H7 (cell line): ENCODE measurements around the gene LIMCH1. TPM values are rescaled to one million over a fixed set of nuclear protein-coding genes. Genes with fewer than 3 reads are reported as not detected.
"Not testable (repeated sequence)": the region's sequence is repeated elsewhere in the genome, so short reads cannot be mapped to it uniquely, and the experiment has no call there.

Experiments
- DNase-seq: peaks from one replicate; pipeline ENCODE4 v3.0.0; 2012
- H3K27me3 ChIP-seq: 2 replicates; pipeline ENCODE4 v1.6.0; 2011; ENCODE audit warnings: mild to moderate bottlenecking, low read length; ENCODE audit not compliant: control insufficient read depth, insufficient read depth
- H3K36me3 ChIP-seq: replicated peaks from 2 replicates; pipeline ENCODE4 v1.5.1; 2011; ENCODE audit warnings: low read length; ENCODE audit not compliant: control insufficient read depth, insufficient read depth
- H3K4me3 ChIP-seq: 2 replicates; pipeline ENCODE4 v1.5.1; 2011; ENCODE audit warnings: low read depth, mild to moderate bottlenecking, control low read depth, low read length, moderate library complexity; ENCODE audit not compliant: insufficient read depth
- total RNA-seq: library from RNA; depleted of rRNA; stranded (reverse); fragments of >200 nt; shearing (Covaris generic); gene quantifications from 2 replicates; pipeline ENCODE4 v1.2.3, GENCODE V29; 2014

Gene LIMCH1
- total RNA-seq, 1 experiment from 2014 or later: 0.76 TPM

DNA sequence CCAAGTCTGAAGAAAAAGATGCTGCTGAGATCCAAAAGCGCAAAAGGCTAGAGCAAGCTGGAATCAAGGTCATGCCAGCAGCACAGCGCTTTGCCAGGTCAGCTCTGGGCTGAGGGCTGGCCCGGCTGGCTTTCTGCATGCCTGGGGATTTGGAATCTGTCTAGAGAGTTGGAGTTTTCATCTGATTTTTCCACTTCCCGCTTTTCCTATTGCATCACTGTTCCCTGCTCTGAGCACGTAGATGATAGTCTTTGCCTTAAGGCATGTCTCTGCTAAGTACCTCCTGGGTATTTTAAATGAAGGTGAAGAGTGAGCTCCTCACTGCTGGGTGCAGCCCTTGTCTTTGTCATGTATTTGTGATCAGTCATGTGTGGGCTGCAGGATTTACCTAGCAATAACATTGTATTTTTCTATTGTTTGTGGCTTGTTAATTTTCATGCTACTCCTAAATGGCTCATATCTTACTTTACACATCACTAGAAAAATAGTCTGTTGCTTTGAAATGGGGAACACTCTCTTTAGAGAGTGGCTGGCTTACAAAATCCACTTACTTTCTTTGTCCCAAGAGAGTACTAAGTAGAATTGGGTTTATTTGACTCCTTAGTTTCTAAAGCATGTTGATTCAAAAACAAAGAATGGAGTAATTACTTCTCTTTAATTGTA is 82.8 kb downstream of the LIMCH1 start:
- peak; percentile 32 for DNase-seq
- no peak overlapping the region for H3K4me3 ChIP-seq
- no peaks in the 10 kb centered on the region; the same call in 1 of the 2 replicates for H3K27me3 ChIP-seq
- H3K36me3 ChIP-seq: no peaks in the 10 kb centered on the region

DNA sequence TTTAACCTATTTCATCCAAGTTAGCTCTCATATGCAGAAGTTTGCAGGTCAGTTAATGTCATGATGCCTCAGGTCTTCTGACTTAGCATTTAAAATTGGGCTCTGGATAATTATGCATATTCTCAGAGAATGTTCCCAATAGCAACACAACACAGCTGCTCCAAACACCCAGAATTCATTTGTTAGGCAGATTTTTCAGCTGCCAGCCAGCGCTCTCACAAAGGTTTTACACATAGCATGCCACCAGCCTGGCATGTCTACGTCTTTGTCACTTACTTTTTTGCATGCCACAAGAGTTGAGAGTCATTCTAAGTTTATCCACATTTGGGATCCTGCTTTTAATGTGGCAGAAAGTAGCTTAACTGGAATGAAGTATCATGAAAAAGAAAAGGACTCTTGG is 84.8 kb downstream of the LIMCH1 start:
- H3K4me3 ChIP-seq: no peak overlapping the region
- DNase-seq: no peak
- no peaks in the 10 kb centered on the region for H3K36me3 ChIP-seq
- H3K27me3 ChIP-seq: no peaks in the 10 kb centered on the region; the same call in 1 of the 2 replicates

DNA sequence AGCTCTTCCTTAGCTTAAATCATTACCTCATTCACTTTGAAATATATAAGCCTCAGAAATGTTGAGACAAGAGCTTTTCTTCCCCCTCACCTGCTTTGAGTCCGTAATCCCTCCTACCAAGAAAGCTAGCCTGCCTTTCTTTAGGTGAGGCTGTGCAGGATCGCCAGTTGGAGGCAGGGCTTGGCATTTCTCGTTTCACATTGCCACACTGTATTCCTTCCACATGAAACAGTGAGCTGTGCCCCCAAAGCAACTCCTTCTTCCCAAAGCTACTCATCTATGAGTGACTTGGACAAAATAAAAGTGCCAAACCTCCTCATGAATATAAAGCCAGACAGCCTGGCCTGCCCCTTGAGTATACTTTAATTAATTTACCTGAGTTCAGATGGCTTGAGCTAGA is 86.8 kb downstream of the LIMCH1 start:
- H3K4me3 ChIP-seq: no peak overlapping the region
- no peak for DNase-seq
- H3K27me3 ChIP-seq: no peaks in the 10 kb centered on the region; the same call in 1 of the 2 replicates
- H3K36me3 ChIP-seq: no peaks in the 10 kb centered on the region

GRCh38 chr4:41625531-41625930 is 87.6 kb downstream of the LIMCH1 start:
- Histone ChIP-seq H3K36me3 (no peaks in the 10 kb centered on the region), H3K27me3 (no peaks in the 10 kb centered on the region), H3K4me3 (no peak overlapping the region)
- no peak for DNase-seq

- Histone ChIP-seq H3K36me3 (no peaks in the 10 kb centered on the region), H3K4me3 (no peak overlapping the region), H3K27me3 (no peaks in the 10 kb centered on the region)
- DNase-seq: no peak
Observed at GRCh38 chr4:41628936-41629335, 91.0 kb downstream of the LIMCH1 start.

DNA sequence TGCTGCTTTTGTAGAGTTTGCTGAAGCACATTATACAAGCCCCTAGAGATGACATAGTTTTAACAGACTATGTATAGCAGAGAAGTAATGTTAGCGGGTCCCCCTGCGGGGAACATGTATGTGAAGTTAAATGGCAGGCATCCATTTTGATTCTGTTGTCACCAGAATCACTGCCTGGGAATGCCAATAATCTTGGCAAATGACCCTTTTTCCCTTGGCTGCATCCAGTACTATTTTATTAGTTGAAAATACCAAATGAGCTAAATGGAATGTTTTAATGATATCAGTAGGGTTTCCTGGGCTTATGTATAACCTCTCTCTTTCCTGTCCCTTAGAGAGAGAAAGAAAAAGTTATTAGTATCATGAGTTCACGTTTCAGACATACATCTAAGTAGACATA is 93.6 kb downstream of the LIMCH1 start:
- Histone ChIP-seq H3K27me3 (no peaks in the 10 kb centered on the region), H3K4me3 (no peak overlapping the region), H3K36me3 (no peaks in the 10 kb centered on the region)
- DNase-seq: no peak

- Histone ChIP-seq H3K4me3 (no peak overlapping the region), H3K36me3 (no peaks in the 10 kb centered on the region), H3K27me3 (no peaks in the 10 kb centered on the region)
- no peak for DNase-seq
Observed at GRCh38 chr4:41632481-41633073, 94.6 kb downstream of the LIMCH1 start.

- Histone ChIP-seq H3K36me3 (no peaks in the 10 kb centered on the region), H3K4me3 (no peak overlapping the region), H3K27me3 (no peaks in the 10 kb centered on the region)
- no peak for DNase-seq
Observed at GRCh38 chr4:41633321-41633720, 95.4 kb downstream of the LIMCH1 start.

DNA sequence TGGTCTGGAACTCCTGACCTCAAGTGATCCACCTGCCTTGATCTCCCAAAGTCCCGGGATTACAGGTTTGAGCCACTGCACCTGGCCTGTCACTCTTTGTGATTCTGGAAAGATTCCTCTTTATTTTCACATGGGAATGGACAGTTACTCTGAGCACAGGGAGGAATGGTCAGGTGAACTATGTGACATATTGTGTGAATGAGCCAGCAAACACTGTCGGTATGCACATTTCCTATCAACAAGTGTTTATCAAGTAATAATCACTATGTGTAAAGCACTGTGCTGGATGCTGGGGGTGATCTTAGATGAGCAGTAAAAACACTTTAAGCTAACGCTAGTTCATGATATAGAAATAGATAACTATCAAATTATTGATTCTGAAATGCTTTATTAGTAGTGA is 97.5 kb downstream of the LIMCH1 start:
- no peaks in the 10 kb centered on the region for H3K36me3 ChIP-seq
- H3K4me3 ChIP-seq: no peak overlapping the region
- DNase-seq: no peak
- H3K27me3 ChIP-seq: no peaks in the 10 kb centered on the region

GRCh38 chr4:41638203-41638602 is 100.2 kb downstream of the LIMCH1 start:
- Histone ChIP-seq H3K4me3 (no peak overlapping the region), H3K27me3 (no peaks in the 10 kb centered on the region), H3K36me3 (no peaks in the 10 kb centered on the region)
- DNase-seq: no peak

- no peaks in the 10 kb centered on the region for H3K27me3 ChIP-seq
- H3K4me3 ChIP-seq: no peak overlapping the region
- DNase-seq: no peak
- no peaks in the 10 kb centered on the region for H3K36me3 ChIP-seq
Observed at GRCh38 chr4:41638866-41639265, 100.9 kb downstream of the LIMCH1 start.

GRCh38 chr4:41639291-41639690 is 101.3 kb downstream of the LIMCH1 start:
- H3K36me3 ChIP-seq: no peaks in the 10 kb centered on the region
- DNase-seq: no peak
- no peaks in the 10 kb centered on the region for H3K27me3 ChIP-seq
- H3K4me3 ChIP-seq: no peak overlapping the region

- Histone ChIP-seq H3K4me3 (no peak overlapping the region), H3K36me3 (no peaks in the 10 kb centered on the region), H3K27me3 (peaks cover 7% of the 10 kb centered on the region)
- DNase-seq: no peak
Observed at GRCh38 chr4:41640906-41641305, 102.9 kb downstream of the LIMCH1 start.

DNA sequence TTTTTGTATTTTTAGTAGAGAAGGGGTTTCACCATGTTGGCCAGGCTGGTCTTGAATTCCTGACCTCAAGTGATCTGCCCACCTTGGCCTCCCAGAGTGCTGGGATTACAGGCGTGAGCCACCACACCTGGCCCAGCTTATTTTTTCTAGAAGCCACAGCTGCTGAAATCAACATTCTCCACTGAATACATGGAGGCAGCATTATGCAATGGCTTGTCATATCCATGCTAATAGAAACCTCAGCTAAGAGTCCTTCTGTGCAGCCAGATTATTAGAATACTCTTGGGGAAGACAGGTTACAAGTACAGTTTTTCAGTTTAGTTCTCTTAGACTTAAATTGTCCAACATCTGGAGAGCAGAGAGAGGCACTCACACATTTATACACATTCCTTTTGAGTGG is 104.8 kb downstream of the LIMCH1 start:
- not testable (repeated sequence) for DNase-seq, H3K4me3 ChIP-seq, H3K27me3 ChIP-seq, H3K36me3 ChIP-seq

DNA sequence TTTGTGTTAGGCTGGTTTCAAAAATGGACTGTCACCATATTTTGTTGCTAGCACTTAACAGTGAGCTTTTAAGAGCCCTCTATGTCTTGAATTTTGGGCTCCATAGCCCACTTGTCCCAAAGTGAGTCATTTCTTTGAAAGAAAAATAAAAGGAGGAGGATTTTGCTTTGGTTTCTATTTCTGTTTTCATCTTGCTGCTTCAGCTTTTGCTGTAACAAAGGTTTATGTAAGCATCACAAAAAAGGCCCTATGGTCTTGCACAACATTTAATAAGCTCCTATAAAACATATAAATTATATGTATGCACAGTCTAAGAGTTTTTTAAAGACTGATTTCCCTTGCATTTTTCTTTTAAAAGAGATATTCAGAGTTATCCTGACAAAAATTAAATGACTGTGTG is 105.4 kb downstream of the LIMCH1 start:
- Histone ChIP-seq H3K36me3 (no peaks in the 10 kb centered on the region), H3K27me3 (peaks cover 7% of the 10 kb centered on the region), H3K4me3 (no peak overlapping the region)
- no peak for DNase-seq
